ENCODE measurements around the gene TNS1. TPM values are rescaled to one million over a fixed set of nuclear protein-coding genes. Genes with fewer than 3 reads are reported as not detected.

TNS1 gene
- total and polyA plus RNA-seq, 8 donors, result 139 to 327 (median 159) TPM

- no peak overlapping the region for H3K4me3 ChIP-seq
- H3K36me3 ChIP-seq, result no peaks in the 10 kb centered on the region
- no peaks in the 10 kb centered on the region for H3K27me3 ChIP-seq
- H3K9me3 ChIP-seq, result no peaks in the 10 kb centered on the region
- peaks cover 0 to 4% of the 10 kb centered on the region in 2 donors for H3K4me1 ChIP-seq
- intact Hi-C loops (cut with DNase I), result no loop called here
- DNase-seq (no peak), ATAC-seq (peak; percentile 3)
- H3K27ac ChIP-seq, result no peak overlapping the region
- TF ChIP-seq CTCF (IDR thresholded peaks at IDR 0.05), result no peak
Measured at GRCh38 chr2:218027426-218028188, 24.8 kb upstream of the TNS1 start.

GRCh38 chr2:218026676-218027425 lies 24.1 kb upstream of the TNS1 start:
- Histone ChIP-seq H3K9me3 (no peaks in the 10 kb centered on the region), H3K4me1 (peaks cover 0 to 4% of the 10 kb centered on the region in 2 donors), H3K36me3 (no peaks in the 10 kb centered on the region), H3K27ac (no peak overlapping the region), H3K27me3 (no peaks in the 10 kb centered on the region), H3K4me3 (no peak overlapping the region)
- intact Hi-C loops (cut with DNase I), result no loop called here
- ATAC-seq, result peak; percentile 74
- DNase-seq, result peak in 3 of 4 donors; percentile 46 to 62 (median 55)
- no peak for TF ChIP-seq CTCF (IDR thresholded peaks at IDR 0.05)

- no peak for ATAC-seq
- H3K4me3 ChIP-seq, result no peak overlapping the region
- DNase-seq, result no peak
- no peak overlapping the region for H3K27ac ChIP-seq
- H3K9me3 ChIP-seq, result no peaks in the 10 kb centered on the region
- no peaks in the 10 kb centered on the region for H3K27me3 ChIP-seq
- no peak for TF ChIP-seq CTCF (IDR thresholded peaks at IDR 0.05)
- no peaks in the 10 kb centered on the region for H3K36me3 ChIP-seq
- intact Hi-C loops (cut with DNase I), result no loop called here
- H3K4me1 ChIP-seq, result peaks cover 0 to 4% of the 10 kb centered on the region in 2 donors
Measured at GRCh38 chr2:218026244-218026643, 23.4 kb upstream of the TNS1 start.

GRCh38 chr2:218024871-218025270 lies 22.1 kb upstream of the TNS1 start:
- Histone ChIP-seq H3K36me3 (no peaks in the 10 kb centered on the region), H3K4me1 (peaks cover 0 to 4% of the 10 kb centered on the region in 2 donors), H3K9me3 (no peaks in the 10 kb centered on the region), H3K4me3 (no peak overlapping the region), H3K27me3 (no peaks in the 10 kb centered on the region), H3K27ac (no peak overlapping the region)
- ATAC-seq, result no peak
- intact Hi-C loops (cut with DNase I), result no loop called here
- TF ChIP-seq CTCF (IDR thresholded peaks at IDR 0.05), result no peak
- peak in 1 of 4 donors; percentile 18 for DNase-seq

- TF ChIP-seq CTCF (IDR thresholded peaks at IDR 0.05), result no peak
- DNase-seq, result peak in 2 of 4 donors; percentile 10 to 40
- H3K4me1 ChIP-seq, result peaks cover 0 to 9% of the 10 kb centered on the region in 2 donors
Measured at GRCh38 chr2:218024336-218024735, 21.5 kb upstream of the TNS1 start.

More at GRCh38 chr2:218024336-218024735, 21.5 kb upstream of the TNS1 start:
- H3K27ac ChIP-seq, result no peak overlapping the region
- no peaks in the 10 kb centered on the region for H3K27me3 ChIP-seq
- no peak for ATAC-seq
- no peaks in the 10 kb centered on the region for H3K36me3 ChIP-seq
- no peak overlapping the region for H3K4me3 ChIP-seq
- intact Hi-C loops (cut with DNase I), result no loop called here
- no peaks in the 10 kb centered on the region for H3K9me3 ChIP-seq
